WTC11 (cell line): Measurements from ENCODE around the gene DUSP22. TPM values are rescaled to one million over a fixed set of nuclear protein-coding genes. Genes with fewer than 3 reads are reported as not detected.
"Not testable (repeated sequence)": the region's sequence is repeated elsewhere in the genome, so short reads cannot be mapped to it uniquely, and the experiment has no call there.

ENCODE experiments used
- ATAC-seq: fragments of 200-7000 bp; cut with Tn5 transposase; 2 replicates; pipeline ENCODE4 v1.10.0; 2021; ENCODE audit warnings: mild to moderate bottlenecking, moderate library complexity
- CTCF ChIA-PET: fragments of 300-600 bp; sonication (Branson Sonifier 250); formaldehyde crosslinking; loops from one replicate; lab custom pipeline; 2021; ENCODE audit warnings: antibody characterized with exemption; lab: Charles Lee
- POLR2A ChIA-PET: fragments of 350-600 bp; sonication (Branson Sonifier 250); formaldehyde crosslinking; loops from one replicate; lab custom pipeline; 2021; ENCODE audit warnings: antibody characterized with exemption; lab: Charles Lee
- DNase-seq: peaks from one replicate; pipeline ENCODE4 v3.0.0; 2021; ENCODE audit warnings: low spot score
- H3K27ac Mint-ChIP-seq: 2 replicates; pipeline ENCODE4 v1.8.0; 2021; ENCODE audit warnings: mixed read lengths
- H3K27me3 Mint-ChIP-seq: 2 replicates; pipeline ENCODE4 v1.8.0; 2021; ENCODE audit warnings: low read depth, mild to moderate bottlenecking, moderate library complexity, mixed read lengths
- H3K36me3 Mint-ChIP-seq: 2 replicates; pipeline ENCODE4 v1.8.0; 2021; ENCODE audit warnings: mixed read lengths
- H3K4me1 Mint-ChIP-seq: 2 replicates; pipeline ENCODE4 v1.8.0; 2022; ENCODE audit warnings: mixed read lengths
- H3K4me3 Mint-ChIP-seq: 2 replicates; pipeline ENCODE4 v1.8.0; 2021; ENCODE audit warnings: mild to moderate bottlenecking, moderate library complexity, mixed read lengths
- H3K9me3 Mint-ChIP-seq: 2 replicates; pipeline ENCODE4 v1.8.0; 2021; ENCODE audit warnings: mixed read lengths
- ARID4B ChIP-seq: sonication (generic); formaldehyde crosslinking; IDR thresholded peaks from 2 replicates; pipeline ENCODE4 v1.8.0; 2023; ENCODE audit warnings: missing genetic modification reagents, mild to moderate bottlenecking, borderline replicate concordance
- ESRRA ChIP-seq: sonication (generic); formaldehyde crosslinking; IDR thresholded peaks from 2 replicates; pipeline ENCODE4 v1.8.1; 2022; ENCODE audit warnings: mild to moderate bottlenecking, missing genetic modification reagents, borderline replicate concordance
- FOXJ3 ChIP-seq: sonication (generic); formaldehyde crosslinking; IDR thresholded peaks from 2 replicates; pipeline ENCODE4 v1.9.0; 2021; ENCODE audit warnings: missing genetic modification reagents, mild to moderate bottlenecking, borderline replicate concordance
- GRHL2 ChIP-seq: fragments of 250-450 bp; sonication (Bioruptor Pico); IDR thresholded peaks from 2 replicates; pipeline ENCODE4 v1.8.0; 2022; ENCODE audit warnings: mild to moderate bottlenecking, moderate library complexity; ENCODE audit not compliant: insufficient replicate concordance, severe bottlenecking
- HMGA2 ChIP-seq: fragments of 250-450 bp; sonication (Bioruptor Pico); IDR thresholded peaks from 2 replicates; pipeline ENCODE4 v1.4.0; 2021; ENCODE audit warnings: mild to moderate bottlenecking, moderate library complexity
- NR1H2 ChIP-seq: sonication (generic); formaldehyde crosslinking; IDR thresholded peaks from 2 replicates; pipeline ENCODE4 v1.9.0; 2021; ENCODE audit warnings: mild to moderate bottlenecking, moderate library complexity, missing genetic modification reagents
- NR2C2 ChIP-seq: sonication (generic); formaldehyde crosslinking; IDR thresholded peaks from 2 replicates; pipeline ENCODE4 v1.8.0; 2022; ENCODE audit warnings: mild to moderate bottlenecking, missing genetic modification reagents
- RELA ChIP-seq: sonication (generic); formaldehyde crosslinking; IDR thresholded peaks from 2 replicates; pipeline ENCODE4 v1.8.1; 2022; ENCODE audit warnings: missing genetic modification reagents, mild to moderate bottlenecking, borderline replicate concordance
- SOX15 ChIP-seq: fragments of 250-450 bp; sonication (Bioruptor Pico); IDR thresholded peaks from 2 replicates; pipeline ENCODE4 v1.9.0; 2021; ENCODE audit warnings: mild to moderate bottlenecking
- STAT6 ChIP-seq: sonication (generic); formaldehyde crosslinking; conservative IDR thresholded peaks from 2 replicates; pipeline ENCODE4 v1.8.1; 2023; ENCODE audit warnings: mild to moderate bottlenecking, low read depth, missing genetic modification reagents, moderate library complexity
- USF1 ChIP-seq: sonication (generic); formaldehyde crosslinking; IDR thresholded peaks from 2 replicates; pipeline ENCODE4 v1.8.0; 2022; ENCODE audit warnings: mild to moderate bottlenecking, missing genetic modification reagents
- ZNF138 ChIP-seq: sonication (generic); formaldehyde crosslinking; conservative IDR thresholded peaks from 2 replicates; pipeline ENCODE4 v1.8.1; 2022; ENCODE audit warnings: mild to moderate bottlenecking, moderate library complexity, missing genetic modification reagents
- ZNF219 ChIP-seq: sonication (generic); formaldehyde crosslinking; IDR thresholded peaks from 2 replicates; pipeline ENCODE4 v1.8.0; 2023; ENCODE audit warnings: missing genetic modification reagents, mild to moderate bottlenecking, borderline replicate concordance
- ZNF396 ChIP-seq: fragments of 250-450 bp; sonication (Bioruptor Pico); IDR thresholded peaks from 2 replicates; pipeline ENCODE4 v1.8.0; 2021; ENCODE audit warnings: mild to moderate bottlenecking, moderate library complexity, borderline replicate concordance
- ZNF416 ChIP-seq: fragments of 250-450 bp; sonication (Bioruptor Pico); IDR thresholded peaks from 2 replicates; pipeline ENCODE4 v1.9.0; 2021; ENCODE audit warnings: mild to moderate bottlenecking, inconsistent platforms
- ZNF671 ChIP-seq: fragments of 250-450 bp; sonication (Bioruptor Pico); IDR thresholded peaks from 2 replicates; pipeline ENCODE4 v1.8.0; 2021; ENCODE audit warnings: mild to moderate bottlenecking
- total RNA-seq: library from RNA; stranded (reverse); gene quantifications from 3 replicates; pipeline ENCODE4 v1.2.3, GENCODE V29; 2021
- TF ChIP-seq, protein P1 (sequence below): sonication (generic); formaldehyde crosslinking; IDR thresholded peaks from 2 replicates; pipeline ENCODE4 v1.8.0; 2022; ENCODE audit warnings: mild to moderate bottlenecking, missing genetic modification reagents
- TF ChIP-seq, protein P2 (sequence below): sonication (generic); formaldehyde crosslinking; conservative IDR thresholded peaks from 2 replicates; pipeline ENCODE4 v1.8.1; 2022; ENCODE audit warnings: mild to moderate bottlenecking, missing genetic modification reagents
- TF ChIP-seq, protein P3 (sequence below): sonication (generic); formaldehyde crosslinking; IDR thresholded peaks from 2 replicates; pipeline ENCODE4 v1.8.0; 2022; ENCODE audit warnings: mild to moderate bottlenecking, missing genetic modification reagents
- TF ChIP-seq, protein P4 (sequence below): sonication (generic); formaldehyde crosslinking; IDR thresholded peaks from 2 replicates; pipeline ENCODE4 v1.8.1; 2023; ENCODE audit warnings: mild to moderate bottlenecking, missing genetic modification reagents, moderate library complexity

The DUSP22 gene
- total RNA-seq, 1 experiment from 2014 or later: 38.5 TPM

DNA sequence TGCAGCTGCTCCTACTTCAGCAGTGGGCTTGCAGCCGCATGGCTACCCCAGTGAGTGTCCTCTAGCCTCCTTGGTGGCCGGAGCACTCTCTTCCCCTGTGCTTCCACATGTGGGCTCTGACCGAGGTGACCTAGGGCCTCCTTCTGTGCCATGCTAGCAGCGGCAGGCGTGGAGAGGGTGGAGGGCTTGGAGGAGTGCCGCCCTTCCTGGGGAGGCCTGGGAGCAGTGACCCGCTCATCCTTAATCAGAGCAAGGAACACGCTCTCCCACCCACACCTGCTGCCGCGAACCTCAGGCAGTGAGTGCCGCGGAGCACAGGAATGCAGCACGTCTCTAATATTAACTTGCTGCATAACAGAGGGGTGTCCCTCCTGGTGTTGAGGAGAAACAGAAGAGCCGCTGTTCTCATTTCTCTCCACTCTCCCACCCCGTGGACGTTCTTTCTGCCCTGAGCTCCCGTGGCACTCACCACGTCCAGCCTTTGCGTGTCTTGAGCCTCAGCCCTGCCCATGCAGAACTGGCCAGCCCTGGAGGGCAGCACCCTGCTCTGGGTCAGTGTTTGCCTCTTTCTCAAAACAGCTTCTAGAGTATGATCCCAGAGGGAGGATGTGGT, 31.9 kb downstream of the DUSP22 start:
- H3K27me3 Mint-ChIP-seq: no peaks in the 10 kb centered on the region
- DNase-seq: no peak
- TF ChIP-seq ZNF396 (CRISPR knock-in tag) (no peak), ZNF416 (CRISPR knock-in tag) (no peak), STAT6 (CRISPR knock-in tag) (no peak), ARID4B (CRISPR knock-in tag) (no peak), GRHL2 (no peak), HMGA2 (CRISPR knock-in tag) (no peak), ESRRA (CRISPR knock-in tag) (no peak)
- TF ChIP-seq, protein P1, sequence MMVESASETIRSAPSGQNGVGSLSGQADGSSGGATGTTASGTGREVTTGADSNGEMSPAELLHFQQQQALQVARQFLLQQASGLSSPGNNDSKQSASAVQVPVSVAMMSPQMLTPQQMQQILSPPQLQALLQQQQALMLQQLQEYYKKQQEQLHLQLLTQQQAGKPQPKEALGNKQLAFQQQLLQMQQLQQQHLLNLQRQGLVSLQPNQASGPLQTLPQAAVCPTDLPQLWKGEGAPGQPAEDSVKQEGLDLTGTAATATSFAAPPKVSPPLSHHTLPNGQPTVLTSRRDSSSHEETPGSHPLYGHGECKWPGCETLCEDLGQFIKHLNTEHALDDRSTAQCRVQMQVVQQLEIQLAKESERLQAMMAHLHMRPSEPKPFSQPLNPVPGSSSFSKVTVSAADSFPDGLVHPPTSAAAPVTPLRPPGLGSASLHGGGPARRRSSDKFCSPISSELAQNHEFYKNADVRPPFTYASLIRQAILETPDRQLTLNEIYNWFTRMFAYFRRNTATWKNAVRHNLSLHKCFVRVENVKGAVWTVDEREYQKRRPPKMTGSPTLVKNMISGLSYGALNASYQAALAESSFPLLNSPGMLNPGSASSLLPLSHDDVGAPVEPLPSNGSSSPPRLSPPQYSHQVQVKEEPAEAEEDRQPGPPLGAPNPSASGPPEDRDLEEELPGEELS: no peak
- TF ChIP-seq, protein P2, sequence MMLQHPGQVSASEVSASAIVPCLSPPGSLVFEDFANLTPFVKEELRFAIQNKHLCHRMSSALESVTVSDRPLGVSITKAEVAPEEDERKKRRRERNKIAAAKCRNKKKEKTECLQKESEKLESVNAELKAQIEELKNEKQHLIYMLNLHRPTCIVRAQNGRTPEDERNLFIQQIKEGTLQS (CRISPR knock-in tag): no peak
- peak; percentile 42 for ATAC-seq
- H3K4me3 Mint-ChIP-seq: no peak overlapping the region
- peaks cover 18% of the 10 kb centered on the region for H3K9me3 Mint-ChIP-seq
- ChIA-PET CTCF (interaction anchor here (1.1 to 1.5 kb wide), 6 partner anchors 11 to 136 kb away, joined by 3 to 7 read pairs (median 4); no protein-coding TSS in a partner anchor), POLR2A (no interaction called here)
- H3K36me3 Mint-ChIP-seq: peaks cover 11% of the 10 kb centered on the region
- H3K27ac Mint-ChIP-seq: no peak overlapping the region
- peaks cover 10% of the 10 kb centered on the region for H3K4me1 Mint-ChIP-seq

DNA sequence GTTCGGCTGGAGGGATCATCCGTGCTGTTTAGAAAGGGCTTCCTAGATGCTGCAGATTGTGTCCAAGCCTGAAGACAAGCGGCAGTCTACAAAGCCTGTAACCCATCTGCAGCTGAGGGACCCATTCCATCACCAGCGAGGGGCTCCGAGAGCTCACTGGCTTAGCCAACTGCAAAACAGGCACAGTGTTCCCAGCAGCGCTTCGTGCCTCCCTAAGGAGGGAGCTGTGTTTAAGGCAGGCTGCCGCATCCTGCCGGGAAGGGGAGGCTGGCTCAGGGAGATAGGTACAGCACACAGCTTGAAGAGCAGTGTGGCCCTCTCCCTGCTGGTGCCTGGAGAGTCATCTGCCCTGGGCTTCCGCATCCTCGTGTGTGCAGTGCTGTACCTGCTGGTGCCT, 32.4 kb downstream of the DUSP22 start:
- Mint-ChIP-seq H3K4me3 (no peak overlapping the region), H3K9me3 (peaks cover 18% of the 10 kb centered on the region), H3K36me3 (peaks cover 11% of the 10 kb centered on the region), H3K27me3 (no peaks in the 10 kb centered on the region), H3K27ac (no peak overlapping the region), H3K4me1 (peaks cover 10% of the 10 kb centered on the region)
- CTCF ChIA-PET: interaction anchor here (1.1 to 1.5 kb wide), 5 partner anchors 11 to 136 kb away, joined by 3 to 7 read pairs (median 4); no protein-coding TSS in a partner anchor
- peak; percentile 59 for ATAC-seq
- TF ChIP-seq RELA (CRISPR knock-in tag) (no peak), ZNF416 (CRISPR knock-in tag) (no peak), NR1H2 (no peak), ZNF138 (CRISPR knock-in tag) (no peak), FOXJ3 (CRISPR knock-in tag) (no peak), NR2C2 (CRISPR knock-in tag) (no peak), USF1 (no peak), ZNF671 (CRISPR knock-in tag) (no peak), SOX15 (no peak), ZNF219 (CRISPR knock-in tag) (no peak)
- TF ChIP-seq, protein P3, sequence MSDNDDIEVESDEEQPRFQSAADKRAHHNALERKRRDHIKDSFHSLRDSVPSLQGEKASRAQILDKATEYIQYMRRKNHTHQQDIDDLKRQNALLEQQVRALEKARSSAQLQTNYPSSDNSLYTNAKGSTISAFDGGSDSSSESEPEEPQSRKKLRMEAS (CRISPR knock-in tag): no peak
- TF ChIP-seq, protein P4, sequence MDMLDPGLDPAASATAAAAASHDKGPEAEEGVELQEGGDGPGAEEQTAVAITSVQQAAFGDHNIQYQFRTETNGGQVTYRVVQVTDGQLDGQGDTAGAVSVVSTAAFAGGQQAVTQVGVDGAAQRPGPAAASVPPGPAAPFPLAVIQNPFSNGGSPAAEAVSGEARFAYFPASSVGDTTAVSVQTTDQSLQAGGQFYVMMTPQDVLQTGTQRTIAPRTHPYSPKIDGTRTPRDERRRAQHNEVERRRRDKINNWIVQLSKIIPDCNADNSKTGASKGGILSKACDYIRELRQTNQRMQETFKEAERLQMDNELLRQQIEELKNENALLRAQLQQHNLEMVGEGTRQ (CRISPR knock-in tag): no peak
- POLR2A ChIA-PET: no interaction called here
- no peak for DNase-seq

- H3K27ac Mint-ChIP-seq, ATAC-seq, H3K4me3 Mint-ChIP-seq, H3K27me3 Mint-ChIP-seq, POLR2A ChIA-PET, H3K4me1 Mint-ChIP-seq, DNase-seq: not testable (repeated sequence)
- H3K9me3 Mint-ChIP-seq: peaks cover 18% of the 10 kb centered on the region
- CTCF ChIA-PET: interaction anchor here (1.1 kb wide), 4 partner anchors 12 to 137 kb away, joined by 3 to 7 read pairs (median 4); no protein-coding TSS in a partner anchor
- H3K36me3 Mint-ChIP-seq: peaks cover 11% of the 10 kb centered on the region
Observed at GRCh38 chr6:325161-325860, 33.0 kb downstream of the DUSP22 start.
